Measurements from ENCODE around the gene MBD5.

Gene MBD5

DNA sequence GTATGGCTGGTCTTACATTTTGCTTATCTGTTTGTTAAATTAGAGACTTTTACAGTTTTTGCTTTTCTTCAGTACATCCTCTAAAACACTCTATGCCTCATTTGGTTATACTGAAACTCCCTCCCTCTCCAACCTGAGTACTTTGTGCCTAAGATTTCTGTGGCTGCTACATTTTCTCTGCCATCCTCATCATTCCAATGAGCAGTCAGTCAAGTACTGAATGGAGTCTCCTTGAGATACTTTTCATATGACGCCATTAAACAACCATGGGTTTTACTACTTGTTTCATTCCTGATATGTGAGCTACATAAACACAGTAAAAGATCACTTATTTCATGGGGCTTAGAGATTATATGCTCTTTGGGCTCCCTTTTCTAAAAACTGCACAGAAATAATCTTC lies 427.0 kb downstream of the MBD5 start:
- Histone ChIP-seq H2BK120ac (ENCODE audit: insufficient read depth, low read length, poor library complexity) (no peak overlapping the region), H2AK5ac (ENCODE audit: low read length) (no peak overlapping the region), H4K12ac (ENCODE audit: low read depth, low read length) (no peak overlapping the region), H3K18ac (ENCODE audit: low read length) (no peak overlapping the region), H2BK5ac (ENCODE audit: low read depth, low read length, poor library complexity) (no peak overlapping the region), H3K79me1 (ENCODE audit: low read length) (no peaks in the 10 kb centered on the region), H2AFZ (ENCODE audit: insufficient read depth, low read length, poor library complexity) (no peak overlapping the region), H2BK12ac (ENCODE audit: low read length) (no peak overlapping the region), H3K4me3 (ENCODE audit: low read depth, low read length) (no peak overlapping the region), H3K9ac (ENCODE audit: low read length) (no peak overlapping the region), H3K23ac (ENCODE audit: low read length) (no peak overlapping the region), H3K27me3 (ENCODE audit: insufficient read depth, low read length) (no peaks in the 10 kb centered on the region), H3K36me3 (ENCODE audit: control insufficient read depth in 1 of 2, insufficient read depth in 2 of 2, low read length in 2 of 2) (no peaks in the 10 kb centered on the region), H3K4me1 (ENCODE audit: control insufficient read depth in 1 of 2, insufficient read depth in 2 of 2, low read length in 2 of 2) (no peaks in the 10 kb centered on the region), H3K14ac (ENCODE audit: low read length) (no peak overlapping the region), H3K9me3 (ENCODE audit: insufficient read depth, low read depth, low read length) (no peaks in the 10 kb centered on the region), H4K91ac (ENCODE audit: low read depth, low read length) (no peak overlapping the region), H3K27ac (ENCODE audit: low read depth, low read length) (no peak overlapping the region), H3K4me2 (ENCODE audit: low read length) (no peak overlapping the region), H3K4ac (ENCODE audit: low read depth, low read length) (no peak overlapping the region), H3K79me2 (ENCODE audit: control insufficient read depth, insufficient read depth, low read length, poor library complexity) (no peaks in the 10 kb centered on the region), H4K8ac (ENCODE audit: low read depth, low read length) (no peak overlapping the region)
- DNase-seq, result peak in 1 of 2 donors; percentile 53
- WGBS (ENCODE audit: extremely low coverage, insufficient coverage, insufficient read length), result no CpG with 5 or more reads among the region's 1 CpG

DNA sequence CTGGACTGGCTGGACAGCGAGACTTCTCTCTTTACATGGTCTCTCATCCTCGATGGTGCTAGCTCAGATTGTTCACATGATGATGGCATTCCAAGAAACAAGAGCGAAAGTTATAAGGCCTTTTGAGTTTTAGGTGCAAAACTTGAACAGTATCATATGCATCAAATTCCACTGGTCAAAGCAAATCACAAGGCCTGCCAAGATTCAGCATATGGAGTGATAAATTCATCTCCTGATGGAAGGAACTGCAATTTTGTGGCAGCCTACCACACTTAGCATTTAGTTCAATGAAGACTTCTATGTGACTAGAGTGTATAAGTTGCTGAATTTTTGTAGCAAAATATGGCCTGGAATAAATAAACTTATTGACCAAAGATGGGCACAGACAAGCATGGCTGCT lies 429.6 kb downstream of the MBD5 start:
- no peak overlapping the region for H4K8ac ChIP-seq (ENCODE audit: low read depth, low read length)

DNA sequence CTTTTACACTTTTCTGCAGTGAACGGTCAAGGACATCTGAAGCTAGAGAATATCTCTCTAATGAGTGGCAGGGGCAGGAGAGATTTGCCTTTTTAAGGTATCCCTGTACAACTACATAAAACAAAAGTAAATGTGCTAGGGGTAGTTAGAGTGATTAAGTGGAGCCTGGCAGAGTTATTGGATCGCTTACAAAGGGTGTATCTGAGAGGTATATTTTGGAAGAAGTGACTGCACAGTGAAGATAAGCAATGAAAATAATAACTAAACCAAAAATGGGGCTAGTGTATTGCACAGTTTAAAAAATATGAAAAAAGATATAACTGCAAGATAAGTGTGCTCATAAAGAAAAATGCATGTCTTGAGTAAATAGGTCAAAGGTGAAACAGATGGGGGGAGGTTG lies 430.2 kb downstream of the MBD5 start:
- H3K4ac ChIP-seq (ENCODE audit: low read depth, low read length), result no peak overlapping the region
- H3K27me3 ChIP-seq (ENCODE audit: insufficient read depth, low read length), result no peaks in the 10 kb centered on the region
- H2BK5ac ChIP-seq (ENCODE audit: low read depth, low read length, poor library complexity), result no peak overlapping the region
- no peaks in the 10 kb centered on the region for H3K79me2 ChIP-seq (ENCODE audit: control insufficient read depth, insufficient read depth, low read length, poor library complexity)
- H2AFZ ChIP-seq (ENCODE audit: insufficient read depth, low read length, poor library complexity), result no peak overlapping the region
- no peaks in the 10 kb centered on the region for H3K9me3 ChIP-seq (ENCODE audit: insufficient read depth, low read depth, low read length)
- H3K9ac ChIP-seq (ENCODE audit: low read length), result no peak overlapping the region
- no CpG with 5 or more reads among the region's 2 CpGs for WGBS (ENCODE audit: extremely low coverage, insufficient coverage, insufficient read length)
- H3K79me1 ChIP-seq (ENCODE audit: low read length), result no peaks in the 10 kb centered on the region
- H3K4me2 ChIP-seq (ENCODE audit: low read length), result no peak overlapping the region
- no peak overlapping the region for H3K4me3 ChIP-seq (ENCODE audit: low read depth, low read length)
- no peak overlapping the region for H4K8ac ChIP-seq (ENCODE audit: low read depth, low read length)
- H3K4me1 ChIP-seq (ENCODE audit: control insufficient read depth in 1 of 2, insufficient read depth in 2 of 2, low read length in 2 of 2), result no peaks in the 10 kb centered on the region
- no peak overlapping the region for H3K14ac ChIP-seq (ENCODE audit: low read length)
- H3K36me3 ChIP-seq (ENCODE audit: control insufficient read depth in 1 of 2, insufficient read depth in 2 of 2, low read length in 2 of 2), result no peaks in the 10 kb centered on the region
- no peak overlapping the region for H4K91ac ChIP-seq (ENCODE audit: low read depth, low read length)
- H3K23ac ChIP-seq (ENCODE audit: low read length), result no peak overlapping the region
- DNase-seq, result no peak
- no peak overlapping the region for H2BK12ac ChIP-seq (ENCODE audit: low read length)
- no peak overlapping the region for H2BK120ac ChIP-seq (ENCODE audit: insufficient read depth, low read length, poor library complexity)
- H3K18ac ChIP-seq (ENCODE audit: low read length), result no peak overlapping the region
- no peak overlapping the region for H2AK5ac ChIP-seq (ENCODE audit: low read length)
- no peak overlapping the region for H4K12ac ChIP-seq (ENCODE audit: low read depth, low read length)
- no peak overlapping the region for H3K27ac ChIP-seq (ENCODE audit: low read depth, low read length)

More for the DNA sequence above, 429.6 kb downstream of the MBD5 start:
- no peak overlapping the region for H3K4me3 ChIP-seq (ENCODE audit: low read depth, low read length)
- H3K4ac ChIP-seq (ENCODE audit: low read depth, low read length), result no peak overlapping the region
- H3K79me1 ChIP-seq (ENCODE audit: low read length), result no peaks in the 10 kb centered on the region
- no peak overlapping the region for H2BK5ac ChIP-seq (ENCODE audit: low read depth, low read length, poor library complexity)
- H2BK12ac ChIP-seq (ENCODE audit: low read length), result no peak overlapping the region
- H3K14ac ChIP-seq (ENCODE audit: low read length), result no peak overlapping the region
- H3K18ac ChIP-seq (ENCODE audit: low read length), result no peak overlapping the region
- no peak overlapping the region for H3K4me2 ChIP-seq (ENCODE audit: low read length)
- H3K9ac ChIP-seq (ENCODE audit: low read length), result no peak overlapping the region
- no peak overlapping the region for H3K27ac ChIP-seq (ENCODE audit: low read depth, low read length)
- DNase-seq, result no peak
- H2AK5ac ChIP-seq (ENCODE audit: low read length), result no peak overlapping the region
- WGBS (ENCODE audit: extremely low coverage, insufficient coverage, insufficient read length), result no CpG with 5 or more reads among the region's 3 CpGs
- no peaks in the 10 kb centered on the region for H3K27me3 ChIP-seq (ENCODE audit: insufficient read depth, low read length)
- H2AFZ ChIP-seq (ENCODE audit: insufficient read depth, low read length, poor library complexity), result no peak overlapping the region
- no peak overlapping the region for H4K12ac ChIP-seq (ENCODE audit: low read depth, low read length)
- H3K9me3 ChIP-seq (ENCODE audit: insufficient read depth, low read depth, low read length), result no peaks in the 10 kb centered on the region
- H2BK120ac ChIP-seq (ENCODE audit: insufficient read depth, low read length, poor library complexity), result no peak overlapping the region
- no peaks in the 10 kb centered on the region for H3K79me2 ChIP-seq (ENCODE audit: control insufficient read depth, insufficient read depth, low read length, poor library complexity)
- no peaks in the 10 kb centered on the region for H3K4me1 ChIP-seq (ENCODE audit: control insufficient read depth in 1 of 2, insufficient read depth in 2 of 2, low read length in 2 of 2)
- H3K36me3 ChIP-seq (ENCODE audit: control insufficient read depth in 1 of 2, insufficient read depth in 2 of 2, low read length in 2 of 2), result no peaks in the 10 kb centered on the region
- no peak overlapping the region for H3K23ac ChIP-seq (ENCODE audit: low read length)
- no peak overlapping the region for H4K91ac ChIP-seq (ENCODE audit: low read depth, low read length)

DNA sequence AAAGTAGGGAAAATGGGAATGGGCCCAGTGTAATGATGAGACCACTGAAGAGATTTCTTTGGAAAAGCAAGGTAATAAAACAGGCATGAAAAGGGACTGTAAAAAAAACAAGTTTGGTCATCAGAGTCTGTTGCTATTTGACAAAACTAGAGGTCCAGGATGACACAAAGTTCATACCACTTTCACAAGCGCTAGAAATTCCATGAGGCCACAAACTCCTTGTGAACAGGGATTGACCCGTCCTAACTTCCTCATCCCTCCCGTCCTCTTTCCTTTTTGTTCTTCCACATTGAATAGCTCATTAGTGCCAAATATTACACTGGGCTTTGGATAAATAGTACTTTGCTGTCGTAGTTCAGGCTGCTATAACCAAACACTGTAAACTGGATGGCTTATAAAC lies 434.9 kb downstream of the MBD5 start:
- no peak overlapping the region for H2BK5ac ChIP-seq (ENCODE audit: low read depth, low read length, poor library complexity)
- no peak overlapping the region for H3K18ac ChIP-seq (ENCODE audit: low read length)
- no peak overlapping the region for H3K9ac ChIP-seq (ENCODE audit: low read length)
- H3K36me3 ChIP-seq (ENCODE audit: control insufficient read depth in 1 of 2, insufficient read depth in 2 of 2, low read length in 2 of 2), result no peaks in the 10 kb centered on the region
- no CpG with 5 or more reads among the region's 4 CpGs for WGBS (ENCODE audit: extremely low coverage, insufficient coverage, insufficient read length)
- no peak overlapping the region for H3K23ac ChIP-seq (ENCODE audit: low read length)
- H3K79me1 ChIP-seq (ENCODE audit: low read length), result no peaks in the 10 kb centered on the region
- no peaks in the 10 kb centered on the region for H3K79me2 ChIP-seq (ENCODE audit: control insufficient read depth, insufficient read depth, low read length, poor library complexity)
- no peak overlapping the region for H3K4ac ChIP-seq (ENCODE audit: low read depth, low read length)
- no peak overlapping the region for H4K91ac ChIP-seq (ENCODE audit: low read depth, low read length)
- H2AK5ac ChIP-seq (ENCODE audit: low read length), result no peak overlapping the region
- no peaks in the 10 kb centered on the region for H3K9me3 ChIP-seq (ENCODE audit: insufficient read depth, low read depth, low read length)
- H3K4me2 ChIP-seq (ENCODE audit: low read length), result no peak overlapping the region
- H2BK12ac ChIP-seq (ENCODE audit: low read length), result no peak overlapping the region
- no peak overlapping the region for H3K14ac ChIP-seq (ENCODE audit: low read length)
- no peak overlapping the region for H3K27ac ChIP-seq (ENCODE audit: low read depth, low read length)
- H4K12ac ChIP-seq (ENCODE audit: low read depth, low read length), result no peak overlapping the region
- H2AFZ ChIP-seq (ENCODE audit: insufficient read depth, low read length, poor library complexity), result no peak overlapping the region
- H2BK120ac ChIP-seq (ENCODE audit: insufficient read depth, low read length, poor library complexity), result no peak overlapping the region
- H3K27me3 ChIP-seq (ENCODE audit: insufficient read depth, low read length), result no peaks in the 10 kb centered on the region
- peak; percentile 59 to 84 for DNase-seq
- H3K4me1 ChIP-seq (ENCODE audit: control insufficient read depth in 1 of 2, insufficient read depth in 2 of 2, low read length in 2 of 2), result no peaks in the 10 kb centered on the region
- H3K4me3 ChIP-seq (ENCODE audit: low read depth, low read length), result no peak overlapping the region
- no peak overlapping the region for H4K8ac ChIP-seq (ENCODE audit: low read depth, low read length)
